Tibial nerve (tissue), 4 donors: ENCODE results near the gene IL16. TPM values are rescaled to one million over a fixed set of nuclear protein-coding genes. Genes with fewer than 3 reads are reported as not detected.

ENCODE experiments used
- DNase-seq, 2 donors: peaks; one replicate each; pipeline ENCODE4 v3.0.0-alpha.2; 2019; ENCODE audit warnings: low spot score in 2 of 2
- H3K27ac ChIP-seq, 4 donors: fragments of 200-600 bp; sonication (generic) in 3 of 4; one replicate each; pipeline ENCODE4 v1.5.1; 2017 to 2019; ENCODE audit warnings: mild to moderate bottlenecking in 1 of 4
- H3K27me3 ChIP-seq, 2 donors: fragments of 200-600 bp; sonication (generic) in 1 of 2; one replicate each; pipeline versions ENCODE4 v1.5.1 to v1.6.0; 2017 to 2019
- H3K36me3 ChIP-seq, 3 donors: fragments of 200-600 bp; sonication (generic); one replicate each; pipeline ENCODE4 v1.5.1; 2018 to 2019
- H3K4me1 ChIP-seq, 4 donors: fragments of 200-600 bp; sonication (generic) in 3 of 4; one replicate each; pipeline ENCODE4 v1.5.1; 2017 to 2019
- H3K4me3 ChIP-seq, 4 donors: fragments of 200-600 bp; sonication (generic) in 3 of 4; one replicate each; pipeline ENCODE4 v1.5.1; 2017 to 2019; ENCODE audit warnings: mild to moderate bottlenecking in 1 of 4, moderate library complexity in 1 of 4
- H3K9me3 ChIP-seq, 4 donors: fragments of 200-600 bp; sonication (generic) in 3 of 4; one replicate each; pipeline ENCODE4 v1.5.1; 2017 to 2019
- EP300 ChIP-seq, 2 donors: sonication (generic); formaldehyde crosslinking; IDR thresholded peaks; one replicate each; pipeline ENCODE4 v1.6.1; 2017; ENCODE audit warnings: antibody characterized with exemption in 2 of 2, mild to moderate bottlenecking in 1 of 2
- POLR2A ChIP-seq, 2 donors: fragments of 450-650 bp; IDR thresholded peaks; one replicate each; pipeline ENCODE4 v1.6.1; 2017; ENCODE audit warnings: antibody characterized with exemption in 2 of 2, mild to moderate bottlenecking in 2 of 2, moderate library complexity in 2 of 2
- WGBS, 2 donors: methylation state at CpG; one replicate each; pipeline ENCODE4 v1.1.5; 2018; 5-methylcytosine and 5-hydroxymethylcytosine counted together
- total RNA-seq, 4 donors: library from RNA; depleted of rRNA; stranded (reverse); fragments of >200 nt; gene quantifications; one replicate each; pipeline ENCODE4 v1.1.0, GENCODE V29; 2016
- TF ChIP-seq, protein P1 (sequence below), 5 experiments: fragments of 200-600 bp in 3 of 5; fragments of 450-650 bp in 2 of 5; sonication (generic) in 3 of 5; IDR thresholded peaks; one replicate each; pipeline ENCODE4 v1.5.1; 2016 to 2019; ENCODE audit warnings: antibody characterized with exemption in 5 of 5, mild to moderate bottlenecking in 3 of 5, moderate library complexity in 2 of 5

The IL16 gene
- total RNA-seq, 4 donors from 2014 or later = 69.3 to 80.2 (median 75.1) TPM

DNA sequence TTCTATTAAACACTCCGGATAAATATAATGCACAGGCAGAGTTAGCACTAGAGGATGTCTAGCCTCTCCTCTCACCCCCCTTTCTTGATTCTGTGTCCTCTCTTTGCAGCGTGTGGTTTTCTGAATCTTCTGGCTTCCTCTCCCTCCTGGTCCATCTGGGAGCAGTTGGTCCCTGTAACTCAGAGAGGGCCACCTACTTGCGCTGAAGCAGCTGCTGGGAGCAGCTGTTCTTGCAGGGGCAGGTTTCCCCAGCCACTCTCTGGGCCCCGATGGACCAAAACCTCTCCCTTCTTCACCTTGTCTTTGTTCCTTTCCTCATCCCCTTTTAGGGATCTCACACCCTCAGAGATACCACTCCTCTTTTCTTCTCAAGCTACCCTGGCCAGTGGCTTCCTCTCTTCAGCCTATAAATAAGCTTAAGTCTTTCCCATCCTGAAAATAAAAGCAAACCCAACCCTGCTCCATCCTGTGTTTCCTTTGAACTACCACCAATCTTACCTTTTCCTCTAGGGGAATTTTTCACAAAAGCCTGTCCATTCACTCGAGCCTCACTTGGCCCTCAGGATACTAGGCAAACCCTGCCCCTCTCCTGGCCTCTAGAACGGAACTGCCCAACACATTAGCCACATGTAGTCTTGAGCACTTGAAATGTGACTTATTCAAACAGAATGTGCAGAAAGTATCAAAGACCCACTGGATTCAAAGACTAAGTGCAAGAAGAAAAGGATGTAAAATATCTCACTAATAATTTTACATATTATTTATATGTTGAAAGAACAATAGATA is 67.6 kb downstream of the IL16 start:
- Histone ChIP-seq H3K27ac (peak overlapping the region in 1 of 4 donors; percentile 67), H3K4me3 (no peak overlapping the region), H3K36me3 (peaks cover 0 to 6% (median 0%) of the 10 kb centered on the region in 3 donors), H3K27me3 (no peaks in the 10 kb centered on the region), H3K9me3 (no peaks in the 10 kb centered on the region), H3K4me1 (peaks cover 0 to 23% (median 6%) of the 10 kb centered on the region in 4 donors)
- WGBS, 2 donors = 80 to 85% methylated on average over 6 of the region's 6 CpGs
- TF ChIP-seq EP300 (IDR thresholded peaks at IDR 0.05) = no peak
- TF ChIP-seq, protein P1, sequence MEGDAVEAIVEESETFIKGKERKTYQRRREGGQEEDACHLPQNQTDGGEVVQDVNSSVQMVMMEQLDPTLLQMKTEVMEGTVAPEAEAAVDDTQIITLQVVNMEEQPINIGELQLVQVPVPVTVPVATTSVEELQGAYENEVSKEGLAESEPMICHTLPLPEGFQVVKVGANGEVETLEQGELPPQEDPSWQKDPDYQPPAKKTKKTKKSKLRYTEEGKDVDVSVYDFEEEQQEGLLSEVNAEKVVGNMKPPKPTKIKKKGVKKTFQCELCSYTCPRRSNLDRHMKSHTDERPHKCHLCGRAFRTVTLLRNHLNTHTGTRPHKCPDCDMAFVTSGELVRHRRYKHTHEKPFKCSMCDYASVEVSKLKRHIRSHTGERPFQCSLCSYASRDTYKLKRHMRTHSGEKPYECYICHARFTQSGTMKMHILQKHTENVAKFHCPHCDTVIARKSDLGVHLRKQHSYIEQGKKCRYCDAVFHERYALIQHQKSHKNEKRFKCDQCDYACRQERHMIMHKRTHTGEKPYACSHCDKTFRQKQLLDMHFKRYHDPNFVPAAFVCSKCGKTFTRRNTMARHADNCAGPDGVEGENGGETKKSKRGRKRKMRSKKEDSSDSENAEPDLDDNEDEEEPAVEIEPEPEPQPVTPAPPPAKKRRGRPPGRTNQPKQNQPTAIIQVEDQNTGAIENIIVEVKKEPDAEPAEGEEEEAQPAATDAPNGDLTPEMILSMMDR (IDR thresholded peaks at IDR 0.05) = no peak
- no peak for TF ChIP-seq POLR2A (IDR thresholded peaks at IDR 0.05)
- no peak for DNase-seq

- Histone ChIP-seq H3K27ac (peak overlapping the region in 3 of 4 donors; percentile 15 to 67 (median 30)), H3K27me3 (no peaks in the 10 kb centered on the region), H3K36me3 (peaks cover 0 to 6% (median 0%) of the 10 kb centered on the region in 3 donors), H3K9me3 (no peaks in the 10 kb centered on the region), H3K4me3 (no peak overlapping the region), H3K4me1 (peaks cover 0 to 23% (median 6%) of the 10 kb centered on the region in 4 donors)
- TF ChIP-seq, protein P1 (IDR thresholded peaks at IDR 0.05) = no peak
- TF ChIP-seq EP300 (IDR thresholded peaks at IDR 0.05) (no peak), POLR2A (IDR thresholded peaks at IDR 0.05) (no peak)
- WGBS, 2 donors = 45 to 47% methylated on average over 12 of the region's 12 CpGs
- no peak for DNase-seq
Observed at GRCh38 chr15:81265256-81265943, 68.7 kb downstream of the IL16 start.

DNA sequence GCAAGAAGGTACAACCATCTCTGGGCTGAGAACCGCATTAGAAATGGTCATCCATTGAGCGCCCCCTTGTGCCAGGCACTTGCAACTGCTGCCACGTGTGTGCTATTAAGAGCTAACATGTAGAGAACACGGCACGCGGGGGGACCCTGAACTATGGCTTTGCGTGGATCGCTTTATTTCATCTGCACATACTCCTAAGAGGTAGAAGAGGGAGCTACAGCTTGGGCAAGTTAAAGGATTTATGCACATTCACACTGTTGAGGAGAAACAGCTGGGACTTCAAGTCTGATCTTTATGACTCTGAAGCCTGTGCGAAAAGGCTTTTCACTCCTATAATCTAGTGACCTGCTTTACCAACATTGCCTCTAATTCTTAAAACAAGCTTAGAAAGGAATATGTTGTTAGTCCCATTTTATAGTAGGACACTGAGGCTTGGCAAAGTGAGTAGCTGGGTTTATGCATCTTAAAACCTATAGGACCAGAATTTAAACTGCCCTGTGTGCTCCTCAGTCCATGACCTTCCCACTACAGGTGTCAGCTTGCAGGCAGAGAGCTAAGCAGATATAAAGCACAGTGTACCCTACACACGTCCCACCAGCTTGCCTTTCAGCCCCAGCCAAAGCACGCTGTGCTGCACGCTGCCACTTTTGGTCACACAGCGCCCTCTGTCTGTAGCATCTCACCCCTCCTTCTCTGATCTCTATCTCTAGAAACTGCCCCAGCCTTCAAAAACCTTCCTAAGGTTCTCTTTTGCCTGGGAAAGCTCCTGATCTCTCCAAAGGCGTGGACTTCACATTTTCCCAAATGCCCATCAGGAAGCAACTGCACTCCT is 69.5 kb downstream of the IL16 start:
- DNase-seq = peak; percentile 71 to 92
- peak overlapping the region in 3 of 4 donors; percentile 20 to 64 (median 30) for H3K27ac ChIP-seq
- TF ChIP-seq EP300 (IDR thresholded peaks at IDR 0.05) (peak in 1 of 2 donors; percentile 28), POLR2A (IDR thresholded peaks at IDR 0.05) (no peak)
- TF ChIP-seq, protein P1 (IDR thresholded peaks at IDR 0.05) = peak; percentile 82 to 92 (median 86)
- peaks cover 0 to 23% (median 6%) of the 10 kb centered on the region in 4 donors for H3K4me1 ChIP-seq
- WGBS, 2 donors = 7 to 8% methylated on average over 11 to 14 of the region's 14 CpGs
- H3K36me3 ChIP-seq = peaks cover 0 to 6% (median 0%) of the 10 kb centered on the region in 3 donors
- H3K27me3 ChIP-seq = no peaks in the 10 kb centered on the region
- no peak overlapping the region for H3K4me3 ChIP-seq
- H3K9me3 ChIP-seq = no peaks in the 10 kb centered on the region

- no peaks in the 10 kb centered on the region for H3K27me3 ChIP-seq
- WGBS, 2 donors = 91 to 97% methylated on average over 5 of the region's 5 CpGs
- TF ChIP-seq EP300 (IDR thresholded peaks at IDR 0.05) = no peak
- no peak for TF ChIP-seq POLR2A (IDR thresholded peaks at IDR 0.05)
- TF ChIP-seq, protein P1 (IDR thresholded peaks at IDR 0.05) = no peak
- H3K27ac ChIP-seq = peak overlapping the region in 1 of 4 donors; percentile 39
- no peak overlapping the region for H3K4me3 ChIP-seq
- peaks cover 0 to 29% (median 6%) of the 10 kb centered on the region in 4 donors for H3K4me1 ChIP-seq
- peaks cover 0 to 17% (median 0%) of the 10 kb centered on the region in 3 donors for H3K36me3 ChIP-seq
- H3K9me3 ChIP-seq = no peaks in the 10 kb centered on the region
- DNase-seq = no peak
Observed at GRCh38 chr15:81268340-81268739, 71.7 kb downstream of the IL16 start.
